Measurements from ENCODE around the gene CHN2. TPM values are rescaled to one million over a fixed set of nuclear protein-coding genes. Genes with fewer than 3 reads are reported as not detected.

CHN2 gene
- total RNA-seq, 5 donors from 2014 or later (not counting 1 experiment from before 2014, with no cell fraction given) = 4.5 to 9.0 (median 6.6) TPM

- H3K4me1 ChIP-seq (ENCODE audit: control insufficient read depth in 1 of 2, extremely low read depth in 1 of 2, insufficient read depth in 2 of 2, low read length in 2 of 2) = no peaks in the 10 kb centered on the region
- Mint-ChIP-seq H3K4me3 (no peak overlapping the region), H3K4me1 (no peaks in the 10 kb centered on the region), H3K36me3 (no peaks in the 10 kb centered on the region), H3K9me3 (no peaks in the 10 kb centered on the region), H3K27ac (no peak overlapping the region), H3K27me3 (no peaks in the 10 kb centered on the region)
- POLR2A ChIA-PET = no interaction called here
- no peak overlapping the region for H3K27ac ChIP-seq (ENCODE audit: low read length)
- H3K4me3 ChIP-seq (ENCODE audit: control insufficient read depth in 1 of 2, extremely low read depth in 1 of 2, low read length in 1 of 2) = no peak overlapping the region
- no peak for ATAC-seq (replicated peaks in 1 of 4)
- DNase-seq = no peak
- H3K36me3 ChIP-seq (ENCODE audit: control insufficient read depth in 2 of 2, extremely low read depth in 1 of 2, insufficient read depth in 1 of 2, low read length in 1 of 2) = no peaks in the 10 kb centered on the region
- no peaks in the 10 kb centered on the region for H3K27me3 ChIP-seq (replicated peaks in 1 of 2; ENCODE audit: control insufficient read depth in 2 of 2, extremely low read depth in 1 of 2, insufficient read depth in 2 of 2, low read length in 1 of 2)
- 79% methylated on average over 5 of the region's 5 CpGs for WGBS (ENCODE audit: insufficient coverage)
- CTCF ChIA-PET = interaction anchor here (1.5 to 7.4 kb wide), 4 partner anchors 299 to 484 kb away, joined by 3 to 105 read pairs (median 12); no protein-coding TSS in a partner anchor
- H3K9me3 ChIP-seq = no peaks in the 10 kb centered on the region
Measured at GRCh38 chr7:29405891-29406290, 211.3 kb downstream of the CHN2 start.

- H3K27me3 Mint-ChIP-seq = no peaks in the 10 kb centered on the region
- ChIA-PET CTCF (interaction anchor here (0.7 to 7.4 kb wide), 9 partner anchors 9 to 485 kb away, joined by 3 to 105 read pairs (median 7); no protein-coding TSS in a partner anchor), POLR2A (no interaction called here)
- H3K27ac ChIP-seq (ENCODE audit: low read length) = no peak overlapping the region
- no peaks in the 10 kb centered on the region for H3K27me3 ChIP-seq (replicated peaks in 1 of 2; ENCODE audit: control insufficient read depth in 2 of 2, extremely low read depth in 1 of 2, insufficient read depth in 2 of 2, low read length in 1 of 2)
- ATAC-seq (replicated peaks in 1 of 4) (no peak), DNase-seq (no peak)
- no peaks in the 10 kb centered on the region for H3K36me3 Mint-ChIP-seq
- no peaks in the 10 kb centered on the region for H3K9me3 ChIP-seq
- no peaks in the 10 kb centered on the region for H3K4me1 Mint-ChIP-seq
- H3K36me3 ChIP-seq (ENCODE audit: control insufficient read depth in 2 of 2, extremely low read depth in 1 of 2, insufficient read depth in 1 of 2, low read length in 1 of 2) = no peaks in the 10 kb centered on the region
- H3K4me3 ChIP-seq (ENCODE audit: control insufficient read depth in 1 of 2, extremely low read depth in 1 of 2, low read length in 1 of 2) = no peak overlapping the region
- no peaks in the 10 kb centered on the region for H3K4me1 ChIP-seq (ENCODE audit: control insufficient read depth in 1 of 2, extremely low read depth in 1 of 2, insufficient read depth in 2 of 2, low read length in 2 of 2)
- H3K4me3 Mint-ChIP-seq = no peak overlapping the region
- H3K27ac Mint-ChIP-seq = no peak overlapping the region
- 84% methylated on average over 4 of the region's 6 CpGs for WGBS (ENCODE audit: insufficient coverage)
- no peaks in the 10 kb centered on the region for H3K9me3 Mint-ChIP-seq
Measured at GRCh38 chr7:29406366-29406765, 211.8 kb downstream of the CHN2 start.

- Histone ChIP-seq H3K4me3 (ENCODE audit: control insufficient read depth in 1 of 2, extremely low read depth in 1 of 2, low read length in 1 of 2) (no peak overlapping the region), H3K4me1 (ENCODE audit: control insufficient read depth in 1 of 2, extremely low read depth in 1 of 2, insufficient read depth in 2 of 2, low read length in 2 of 2) (no peaks in the 10 kb centered on the region), H3K36me3 (ENCODE audit: control insufficient read depth in 2 of 2, extremely low read depth in 1 of 2, insufficient read depth in 1 of 2, low read length in 1 of 2) (no peaks in the 10 kb centered on the region), H3K9me3 (no peaks in the 10 kb centered on the region), H3K27me3 (replicated peaks in 1 of 2; ENCODE audit: control insufficient read depth in 2 of 2, extremely low read depth in 1 of 2, insufficient read depth in 2 of 2, low read length in 1 of 2) (no peaks in the 10 kb centered on the region), H3K27ac (ENCODE audit: low read length) (no peak overlapping the region)
- Mint-ChIP-seq H3K4me3 (no peak overlapping the region), H3K4me1 (no peaks in the 10 kb centered on the region), H3K9me3 (no peaks in the 10 kb centered on the region), H3K36me3 (no peaks in the 10 kb centered on the region), H3K27me3 (no peaks in the 10 kb centered on the region), H3K27ac (no peak overlapping the region)
- CTCF ChIA-PET = interaction anchor here (0.5 to 7.4 kb wide), 15 partner anchors 10 to 754 kb away, joined by 3 to 105 read pairs (median 5); no protein-coding TSS in a partner anchor
- DNase-seq (peak in 28 of 35 experiments; percentile 2 to 79 (median 27)), ATAC-seq (replicated peaks in 1 of 4) (peak; percentile 48 to 62 (median 55))
- WGBS (ENCODE audit: insufficient coverage) = 20% methylated on average over 1 of the region's 7 CpGs
- POLR2A ChIA-PET = no interaction called here
Measured at GRCh38 chr7:29408841-29409243, 214.3 kb downstream of the CHN2 start.

- no peak for DNase-seq
- H3K36me3 ChIP-seq (ENCODE audit: control insufficient read depth in 2 of 2, extremely low read depth in 1 of 2, insufficient read depth in 1 of 2, low read length in 1 of 2) = no peaks in the 10 kb centered on the region
- Mint-ChIP-seq H3K9me3 (no peaks in the 10 kb centered on the region), H3K4me3 (no peak overlapping the region), H3K27ac (no peak overlapping the region), H3K4me1 (no peaks in the 10 kb centered on the region), H3K27me3 (no peaks in the 10 kb centered on the region), H3K36me3 (no peaks in the 10 kb centered on the region)
- no peak overlapping the region for H3K4me3 ChIP-seq (ENCODE audit: control insufficient read depth in 1 of 2, extremely low read depth in 1 of 2, low read length in 1 of 2)
- peaks cover 0 to 2% of the 10 kb centered on the region in 2 experiments for H3K27me3 ChIP-seq (replicated peaks in 1 of 2; ENCODE audit: control insufficient read depth in 2 of 2, extremely low read depth in 1 of 2, insufficient read depth in 2 of 2, low read length in 1 of 2)
- ChIA-PET POLR2A (no interaction called here), CTCF (interaction anchor here (0.7 to 3.8 kb wide), 5 partner anchors 222 to 489 kb away, joined by 3 to 30 read pairs (median 7); no protein-coding TSS in a partner anchor)
- ATAC-seq (replicated peaks in 1 of 4) = no peak
- WGBS (ENCODE audit: insufficient coverage) = 52% methylated on average over 2 of the region's 3 CpGs
- no peaks in the 10 kb centered on the region for H3K4me1 ChIP-seq (ENCODE audit: control insufficient read depth in 1 of 2, extremely low read depth in 1 of 2, insufficient read depth in 2 of 2, low read length in 2 of 2)
- H3K27ac ChIP-seq (ENCODE audit: low read length) = no peak overlapping the region
- no peaks in the 10 kb centered on the region for H3K9me3 ChIP-seq
Measured at GRCh38 chr7:29410996-29411395, 216.4 kb downstream of the CHN2 start.

GRCh38 chr7:29412912-29413311, 218.3 kb downstream of the CHN2 start:
- DNase-seq (no peak), ATAC-seq (replicated peaks in 1 of 4) (no peak)
- no peak overlapping the region for H3K4me3 Mint-ChIP-seq
- H3K36me3 Mint-ChIP-seq = no peaks in the 10 kb centered on the region
- H3K36me3 ChIP-seq (ENCODE audit: control insufficient read depth in 2 of 2, extremely low read depth in 1 of 2, insufficient read depth in 1 of 2, low read length in 1 of 2) = no peaks in the 10 kb centered on the region
- no peaks in the 10 kb centered on the region for H3K9me3 Mint-ChIP-seq
- WGBS (ENCODE audit: insufficient coverage) = 100% methylated on average over 1 of the region's 3 CpGs
- H3K27me3 Mint-ChIP-seq = no peaks in the 10 kb centered on the region
- peaks cover 0 to 2% of the 10 kb centered on the region in 2 experiments for H3K27me3 ChIP-seq (replicated peaks in 1 of 2; ENCODE audit: control insufficient read depth in 2 of 2, extremely low read depth in 1 of 2, insufficient read depth in 2 of 2, low read length in 1 of 2)
- H3K4me1 ChIP-seq (ENCODE audit: control insufficient read depth in 1 of 2, extremely low read depth in 1 of 2, insufficient read depth in 2 of 2, low read length in 2 of 2) = no peaks in the 10 kb centered on the region
- H3K9me3 ChIP-seq = no peaks in the 10 kb centered on the region
- POLR2A ChIA-PET = no interaction called here
- no peak overlapping the region for H3K27ac ChIP-seq (ENCODE audit: low read length)
- H3K4me3 ChIP-seq (ENCODE audit: control insufficient read depth in 1 of 2, extremely low read depth in 1 of 2, low read length in 1 of 2) = no peak overlapping the region
- no peak overlapping the region for H3K27ac Mint-ChIP-seq
- H3K4me1 Mint-ChIP-seq = no peaks in the 10 kb centered on the region
- CTCF ChIA-PET = interaction anchor here in 1 of 2 donors (2.0 kb wide), 1 partner anchor 491 kb away, joined by 7 read pairs; no protein-coding TSS in a partner anchor

- H3K27me3 Mint-ChIP-seq = no peaks in the 10 kb centered on the region
- no peak overlapping the region for H3K4me3 ChIP-seq (ENCODE audit: control insufficient read depth in 1 of 2, extremely low read depth in 1 of 2, low read length in 1 of 2)
- H3K27ac ChIP-seq (ENCODE audit: low read length) = no peak overlapping the region
- no peaks in the 10 kb centered on the region for H3K9me3 ChIP-seq
- no peaks in the 10 kb centered on the region for H3K4me1 Mint-ChIP-seq
- H3K27ac Mint-ChIP-seq = no peak overlapping the region
- ATAC-seq (replicated peaks in 1 of 4) (no peak), DNase-seq (no peak)
- H3K36me3 ChIP-seq (ENCODE audit: control insufficient read depth in 2 of 2, extremely low read depth in 1 of 2, insufficient read depth in 1 of 2, low read length in 1 of 2) = no peaks in the 10 kb centered on the region
- 95% methylated on average over 7 of the region's 12 CpGs for WGBS (ENCODE audit: insufficient coverage)
- no peaks in the 10 kb centered on the region for H3K36me3 Mint-ChIP-seq
- peaks cover 0 to 2% of the 10 kb centered on the region in 2 experiments for H3K27me3 ChIP-seq (replicated peaks in 1 of 2; ENCODE audit: control insufficient read depth in 2 of 2, extremely low read depth in 1 of 2, insufficient read depth in 2 of 2, low read length in 1 of 2)
- H3K9me3 Mint-ChIP-seq = no peaks in the 10 kb centered on the region
- H3K4me3 Mint-ChIP-seq = no peak overlapping the region
- CTCF ChIA-PET = interaction anchor here in 1 of 2 donors (1.3 kb wide), 1 partner anchor 487 kb away, joined by 8 read pairs; no protein-coding TSS in a partner anchor
- H3K4me1 ChIP-seq (ENCODE audit: control insufficient read depth in 1 of 2, extremely low read depth in 1 of 2, insufficient read depth in 2 of 2, low read length in 2 of 2) = no peaks in the 10 kb centered on the region
- POLR2A ChIA-PET = no interaction called here
Measured at GRCh38 chr7:29413626-29414136, 219.1 kb downstream of the CHN2 start.

Data from T-cell (primary cell).